Type B pancreatic cell (in vitro differentiated cells): ENCODE data around the gene RNF25. TPM values are rescaled to one million over a fixed set of nuclear protein-coding genes. Genes with fewer than 3 reads are reported as not detected.
A peak's percentile ranks its signal among the peaks of the same experiment; 100 is the strongest.

Source experiments
- DNase-seq: peaks from one replicate; pipeline ENCODE4 v3.0.0; 2021; ENCODE audit warnings: mixed read lengths; ENCODE audit not compliant: unreplicated experiment; ENCODE audit errors: extremely low spot score
- H3K27ac Mint-ChIP-seq: 2 replicates; pipeline ENCODE4 v1.8.0; 2021; ENCODE audit warnings: mild to moderate bottlenecking, mixed read lengths
- H3K27me3 Mint-ChIP-seq: 2 replicates; pipeline ENCODE4 v1.8.0; 2021; ENCODE audit warnings: mixed read lengths
- H3K36me3 Mint-ChIP-seq: 2 replicates; pipeline ENCODE4 v1.8.0; 2021; ENCODE audit warnings: mixed read lengths
- H3K4me1 Mint-ChIP-seq: one replicate; pipeline ENCODE4 v1.8.0; 2021; ENCODE audit warnings: mixed read lengths; ENCODE audit not compliant: unreplicated experiment
- H3K4me3 Mint-ChIP-seq: 2 replicates; pipeline ENCODE4 v1.8.0; 2021; ENCODE audit warnings: mild to moderate bottlenecking, mixed read lengths
- H3K9me3 Mint-ChIP-seq: 2 replicates; pipeline ENCODE4 v1.8.0; 2021; ENCODE audit warnings: mixed read lengths
- CTCF ChIP-seq: fragments of 200-600 bp; sonication (generic); conservative IDR thresholded peaks from 2 replicates; pipeline ENCODE4 v1.5.0; 2021; ENCODE audit warnings: antibody characterized with exemption, mild to moderate bottlenecking
- long read RNA-seq: library from polyadenylated mRNA; unstranded; transcript quantifications from one replicate; pipeline ENCODE4 v2.0.0, GENCODE V29; 2020
- total RNA-seq: library from RNA; stranded (reverse); gene quantifications from 2 replicates; pipeline ENCODE4 v1.2.1, GENCODE V29; 2021; ENCODE audit warnings: low replicate concordance

RNF25 gene
- total RNA-seq = 22.8 and 30.5 TPM in 2 replicates
- long read RNA-seq, transcript RNF25-201 (10 exons, 1,914 nt) = major isoform, 17 of 22 reads
- long read RNA-seq, partial matches to known transcripts = 3 of 22 reads
- long read RNA-seq, other reads (novel, unspliced or antisense) = 2 of 22 reads

DNA sequence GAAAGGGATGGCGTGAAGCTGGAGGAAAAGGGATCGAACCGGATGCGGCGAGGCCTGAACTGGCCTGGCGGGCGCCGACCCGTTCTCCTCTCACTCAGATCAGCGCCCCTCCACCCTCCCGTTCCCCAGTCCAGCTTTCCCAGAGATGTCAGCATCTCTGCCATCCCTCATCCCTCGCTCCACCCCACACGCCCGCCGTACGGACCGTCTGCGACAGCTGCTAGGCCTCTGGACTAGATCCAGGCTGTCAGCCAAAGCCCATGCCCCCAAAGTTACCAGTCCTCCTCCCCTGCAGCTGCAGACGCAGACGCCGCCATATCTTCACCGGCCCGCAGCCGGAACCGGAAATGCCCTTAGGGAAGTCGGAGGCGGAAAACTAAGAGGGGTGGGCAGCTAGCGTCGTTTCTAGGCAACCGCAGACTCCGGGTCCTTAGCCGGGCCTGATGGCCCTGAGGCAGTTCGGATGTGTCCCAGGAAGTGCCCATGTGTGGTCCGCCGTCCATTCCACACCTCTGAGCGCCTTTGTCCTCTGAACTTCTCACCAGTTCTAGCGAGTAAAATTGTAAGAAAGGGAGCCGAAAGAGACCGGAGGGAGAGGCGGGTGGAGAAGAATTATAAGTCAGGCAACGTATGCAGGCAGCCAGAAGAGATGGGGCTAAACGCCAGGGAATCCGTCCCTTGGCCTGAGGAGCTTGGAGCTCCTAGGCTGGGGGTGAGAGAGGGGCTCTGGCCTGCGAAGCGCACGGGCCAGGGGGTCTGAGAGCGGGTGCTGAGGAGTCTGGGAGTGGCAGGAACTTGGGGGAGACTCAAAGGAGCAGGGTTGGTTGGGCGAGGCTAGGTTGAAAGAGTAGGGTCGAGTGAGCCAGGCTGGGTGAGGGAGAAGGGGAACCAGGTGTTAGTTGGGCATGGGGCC lies at the start of gene RNF25, which contains the start of gene STK36:
Gene RNF25, minus strand, starts transcription at position 349 of the 913 bp plus-strand sequence. Its CDS starts 32 bp downstream, at position 317.
Gene STK36, plus strand, starts transcription at position 433 of the 913 bp plus-strand sequence. CDS start 744 bp downstream, outside the sequence.
- Mint-ChIP-seq H3K36me3 (peaks cover 4% of the 10 kb centered on the region), H3K27me3 (no peaks in the 10 kb centered on the region), H3K27ac (peak within 1 kb of the TSS; percentile 97), H3K4me3 (peak within 1 kb of the TSS; percentile 99), H3K4me1 (peaks cover 21% of the 10 kb centered on the region), H3K9me3 (no peaks in the 10 kb centered on the region)
- TF ChIP-seq CTCF = no peak
- DNase-seq = peak; percentile 83

DNA sequence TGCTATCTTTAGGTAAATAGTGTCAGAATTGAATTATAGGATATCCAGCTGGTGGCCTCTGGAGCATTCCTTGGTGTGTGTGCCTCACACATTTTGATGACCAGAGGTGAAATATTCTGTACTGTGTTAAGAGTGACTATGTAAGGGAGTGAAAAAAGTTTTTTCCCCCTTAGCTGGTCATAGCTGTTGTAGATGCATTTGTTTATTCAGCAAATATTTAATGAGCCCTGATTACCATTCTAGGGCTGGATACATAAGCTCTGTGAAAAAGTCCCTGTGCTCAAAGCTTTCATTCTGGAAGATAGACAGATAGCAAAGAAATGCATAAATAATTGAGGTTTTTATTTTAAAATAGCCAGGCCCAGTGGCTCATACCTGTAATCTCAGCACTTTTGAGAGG lies 49.7 kb upstream of the RNF25 start:
- Mint-ChIP-seq H3K9me3 (peaks cover 6% of the 10 kb centered on the region), H3K4me1 (peaks cover 30% of the 10 kb centered on the region), H3K36me3 (peaks cover 30% of the 10 kb centered on the region), H3K27me3 (no peaks in the 10 kb centered on the region), H3K4me3 (no peak overlapping the region), H3K27ac (no peak overlapping the region)
- TF ChIP-seq CTCF = no peak
- no peak for DNase-seq

GRCh38 chr2:218720048-218721041 lies 48.5 kb upstream of the RNF25 start:
- no peak overlapping the region for H3K27ac Mint-ChIP-seq
- no peaks in the 10 kb centered on the region for H3K9me3 Mint-ChIP-seq
- no peak overlapping the region for H3K4me3 Mint-ChIP-seq
- no peaks in the 10 kb centered on the region for H3K27me3 Mint-ChIP-seq
- no peak for DNase-seq
- peaks cover 30% of the 10 kb centered on the region for H3K4me1 Mint-ChIP-seq
- no peak for TF ChIP-seq CTCF
- H3K36me3 Mint-ChIP-seq = peaks cover 28% of the 10 kb centered on the region

DNA sequence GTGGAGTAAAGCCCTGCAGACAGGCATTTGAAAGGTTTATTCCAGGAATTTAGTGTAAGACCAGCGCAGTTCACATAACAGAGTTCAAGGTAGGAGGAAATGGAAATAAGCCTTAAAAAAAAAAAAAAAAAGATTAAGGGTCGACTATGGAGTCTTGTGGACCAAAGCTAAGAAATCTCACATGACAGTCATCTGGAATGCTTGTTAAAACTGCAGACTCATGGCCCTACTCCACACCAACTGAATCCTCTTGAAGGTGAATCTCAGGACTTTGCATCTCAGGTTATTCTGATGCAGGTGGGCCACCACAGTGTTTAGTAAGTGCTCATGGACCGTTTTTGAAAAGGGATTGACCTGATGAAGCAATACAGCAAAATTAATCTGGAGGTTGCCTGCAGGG lies 47.7 kb upstream of the RNF25 start:
- Mint-ChIP-seq H3K4me3 (no peak overlapping the region), H3K36me3 (peaks cover 32% of the 10 kb centered on the region), H3K27ac (no peak overlapping the region), H3K27me3 (no peaks in the 10 kb centered on the region), H3K9me3 (no peaks in the 10 kb centered on the region), H3K4me1 (peaks cover 30% of the 10 kb centered on the region)
- TF ChIP-seq CTCF = no peak
- no peak for DNase-seq

DNA sequence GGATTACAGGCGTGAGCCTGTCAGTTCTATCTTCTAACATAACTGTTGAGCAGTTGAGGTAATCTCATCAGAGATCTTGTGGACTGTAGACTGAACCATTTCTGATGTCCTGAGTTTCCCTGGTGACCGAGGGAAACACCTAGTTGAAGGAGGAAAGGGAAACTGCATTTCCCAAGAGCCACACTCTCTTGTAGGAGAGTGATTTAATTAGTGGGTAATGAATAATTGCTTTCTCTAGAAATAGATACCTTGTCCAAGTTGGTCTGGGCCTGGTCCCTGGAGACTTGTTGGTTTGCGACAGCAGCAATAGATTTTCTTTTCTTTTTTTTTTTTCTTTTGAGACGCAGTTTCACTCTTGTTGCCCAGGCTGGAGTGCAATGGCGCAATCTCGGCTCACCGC lies 46.3 kb upstream of the RNF25 start:
- Mint-ChIP-seq H3K27ac (no peak overlapping the region), H3K27me3 (no peaks in the 10 kb centered on the region), H3K4me1 (peaks cover 35% of the 10 kb centered on the region), H3K36me3 (peaks cover 32% of the 10 kb centered on the region), H3K4me3 (no peak overlapping the region), H3K9me3 (no peaks in the 10 kb centered on the region)
- no peak for TF ChIP-seq CTCF
- DNase-seq = no peak
